NCI-H2227 treated with DMSO at 0.1 percent for 48 hours (cell line): ENCODE data around the gene SLC13A4.
"Not testable (repeated sequence)": the region's sequence is repeated elsewhere in the genome, so short reads cannot be mapped to it uniquely, and the experiment has no call there.

ENCODE experiments used
- DNase-seq: peaks from one replicate; lab custom pipeline; 2025; lab: John Stamatoyannopoulos, UW

SLC13A4 gene

GRCh38 chr7:135718219-135718618 lies 9.8 kb downstream of the SLC13A4 start:
- DNase-seq: no peak

- DNase-seq: no peak
These were observed 10.3 kb downstream of the SLC13A4 start for GRCh38 chr7:135717693-135718092.

- DNase-seq: peak; percentile 66
These were observed 11.2 kb downstream of the SLC13A4 start for GRCh38 chr7:135716677-135717238.

GRCh38 chr7:135715673-135716072 lies 12.3 kb downstream of the SLC13A4 start:
- DNase-seq: no peak

DNA sequence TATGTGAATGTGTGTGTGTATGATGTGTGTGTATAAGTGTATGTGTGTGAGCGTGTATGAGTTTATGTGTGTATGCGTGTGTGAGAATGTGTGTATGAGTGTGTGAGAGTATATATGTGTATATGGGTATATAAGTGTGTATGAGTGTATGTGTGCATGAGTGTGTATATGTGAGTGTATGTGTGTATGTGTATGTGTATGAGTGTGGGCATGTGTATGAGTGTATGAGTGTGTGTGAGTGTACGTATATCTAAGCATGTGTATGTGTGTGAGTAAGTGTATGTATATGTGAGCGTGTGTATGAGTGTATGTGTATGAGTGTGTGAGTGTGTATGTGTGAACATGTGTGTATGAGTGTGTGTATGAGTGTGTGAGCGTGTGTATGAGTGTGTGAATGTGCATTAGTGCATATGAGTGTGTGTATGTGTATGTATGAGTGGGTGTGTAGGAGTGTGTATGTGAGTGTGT lies 12.9 kb downstream of the SLC13A4 start:
- DNase-seq: no peak

DNA sequence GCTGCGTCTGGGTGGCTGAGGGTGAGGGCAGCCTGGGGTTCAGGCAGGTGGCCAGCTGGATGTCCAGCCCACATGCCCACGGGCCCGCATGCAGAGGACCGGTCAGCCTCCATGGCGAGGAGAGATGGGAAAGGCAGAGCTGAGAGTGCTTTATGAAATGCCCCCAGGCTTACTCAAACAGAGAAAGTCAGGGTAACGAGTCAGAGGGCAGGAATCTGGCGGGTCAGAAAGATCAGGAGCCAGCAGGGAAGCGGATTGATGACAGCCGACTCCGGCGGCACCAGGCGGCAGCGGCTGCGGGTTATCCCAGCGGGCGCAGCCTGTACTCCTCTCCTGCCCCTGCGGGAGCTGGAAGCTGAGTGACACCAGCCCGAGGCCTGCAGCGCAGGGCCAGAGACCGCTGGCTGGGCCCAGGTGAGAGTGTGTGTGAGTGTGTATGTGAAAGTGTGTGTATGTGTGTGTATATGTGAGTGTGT lies 13.4 kb downstream of the SLC13A4 start:
- DNase-seq: no peak

DNA sequence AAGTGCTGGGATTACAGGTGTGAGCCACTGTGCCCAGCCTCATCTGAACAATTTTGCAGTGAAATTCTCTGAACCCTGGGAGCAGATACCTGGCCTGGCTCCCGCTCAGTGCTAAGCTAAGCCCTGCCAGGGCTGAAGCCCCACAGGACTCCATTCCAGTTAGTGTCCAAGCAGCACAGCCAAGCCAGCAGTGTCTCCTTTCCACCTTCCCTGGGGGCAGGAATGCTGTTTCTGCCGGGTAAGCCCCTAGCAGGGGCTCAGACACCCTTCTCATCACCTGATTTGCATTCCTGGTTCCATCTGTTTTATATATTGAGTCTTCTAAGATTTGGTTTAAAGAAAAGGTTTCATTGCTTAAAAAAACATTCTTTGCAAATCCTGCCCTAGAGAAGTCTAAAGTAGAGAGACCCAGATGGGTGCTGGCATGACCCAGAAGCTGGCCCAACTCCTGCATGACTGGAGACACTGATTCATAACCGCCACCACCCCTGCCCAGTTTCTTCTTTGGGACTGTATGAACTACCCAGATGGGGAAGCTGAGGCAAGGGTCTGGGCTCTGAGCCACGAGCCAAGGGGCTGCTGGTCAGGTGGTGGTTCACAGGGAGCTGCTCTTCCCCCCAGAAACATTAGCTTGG lies 14.0 kb downstream of the SLC13A4 start:
- DNase-seq: no peak

DNA sequence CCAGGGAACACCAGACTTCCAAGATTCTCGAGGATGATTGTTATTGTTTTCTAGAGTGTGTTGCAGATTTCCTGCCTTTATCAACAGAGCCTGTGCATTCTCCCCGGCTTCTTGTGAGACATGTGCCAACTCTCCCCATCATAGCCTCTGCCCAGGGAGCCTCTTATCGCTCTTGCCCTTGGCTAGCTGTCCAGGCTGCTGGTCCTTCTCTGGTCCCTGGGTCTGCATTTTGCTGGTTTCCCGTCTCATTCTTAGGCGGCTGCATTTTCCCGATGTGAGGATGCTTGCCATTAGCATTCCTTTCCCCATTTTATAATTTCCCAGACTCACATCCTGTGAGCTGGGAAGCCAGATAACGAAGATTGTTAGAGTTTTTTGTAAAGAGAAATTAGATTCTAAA lies 15.2 kb downstream of the SLC13A4 start:
- no peak for DNase-seq

- DNase-seq: no peak
These were observed 15.7 kb downstream of the SLC13A4 start for GRCh38 chr7:135712182-135712782.

GRCh38 chr7:135711139-135711469 lies 16.9 kb downstream of the SLC13A4 start:
- DNase-seq: no peak

GRCh38 chr7:135710417-135711138 lies 17.4 kb downstream of the SLC13A4 start:
- DNase-seq: no peak

GRCh38 chr7:135709508-135709907 lies 18.5 kb downstream of the SLC13A4 start:
- no peak for DNase-seq

DNA sequence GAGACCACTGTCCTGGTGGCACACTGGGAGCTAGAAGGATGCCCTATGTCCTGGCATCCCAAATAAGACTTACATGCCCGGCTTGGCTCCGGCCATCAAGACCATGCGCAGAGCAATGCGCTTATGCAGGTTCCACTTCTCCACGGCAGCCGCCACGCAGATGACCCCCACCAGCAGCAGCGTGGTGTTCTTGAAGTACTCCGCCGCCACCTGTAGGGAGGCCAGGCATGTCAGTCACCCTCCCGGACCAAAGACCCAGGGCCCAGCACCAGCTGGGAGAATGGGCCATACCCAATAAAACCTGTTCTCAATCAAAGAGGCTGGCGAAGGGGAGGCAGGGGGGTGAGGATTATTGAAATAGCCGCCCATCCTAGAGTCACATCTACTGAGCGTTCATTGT lies 19.9 kb downstream of the SLC13A4 start:
- no peak for DNase-seq

DNA sequence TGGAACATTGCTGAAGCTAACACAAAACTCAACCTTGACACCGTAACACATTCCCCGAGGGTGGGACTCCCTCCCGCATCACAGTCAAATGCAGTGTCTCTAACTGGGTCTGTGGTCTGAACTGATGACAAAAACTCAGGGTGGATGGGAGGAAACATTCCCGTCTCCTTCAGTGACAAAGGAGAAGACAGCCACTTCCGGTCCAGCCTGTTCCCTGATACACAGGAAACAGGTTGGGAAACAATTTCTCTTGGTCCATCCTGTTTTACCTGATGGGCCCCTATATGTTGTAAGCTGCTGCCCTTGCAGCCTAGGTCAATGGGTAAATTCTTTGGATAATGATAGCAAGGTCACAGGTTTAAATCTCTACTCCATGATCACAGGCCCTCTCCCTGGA lies 20.4 kb downstream of the SLC13A4 start:
- no peak for DNase-seq

DNA sequence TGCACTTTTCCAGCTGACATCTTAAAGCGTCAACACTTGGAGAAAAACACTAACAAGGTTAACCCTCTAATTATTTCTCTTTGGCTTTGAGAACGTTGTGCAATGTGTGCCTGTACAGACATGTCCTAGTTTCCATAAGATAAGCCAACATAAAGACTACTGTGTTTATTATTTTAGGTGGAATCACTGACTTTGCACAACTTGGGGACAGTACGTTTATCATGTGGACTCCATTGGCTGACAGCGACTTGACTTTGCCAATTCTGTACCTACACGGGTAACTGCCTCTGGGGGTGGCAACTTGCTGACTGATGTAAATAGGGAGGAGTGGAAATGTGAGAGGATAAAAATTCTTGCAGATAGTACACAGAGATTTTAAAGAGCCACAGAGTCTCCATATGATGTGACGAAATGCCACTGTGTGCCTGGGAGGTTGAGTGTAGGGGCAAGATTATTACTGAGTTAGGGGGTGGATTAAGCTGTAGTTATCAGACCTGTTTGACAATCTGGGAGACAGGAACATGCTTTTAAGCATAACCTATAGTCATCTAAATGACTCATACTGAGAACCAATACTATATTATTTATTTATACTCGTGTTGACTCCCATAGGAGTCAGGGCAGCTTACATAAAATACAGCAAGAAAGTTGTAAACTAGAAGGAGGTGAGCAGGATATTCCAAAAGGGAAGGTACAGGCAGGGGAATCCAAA lies 21.0 kb downstream of the SLC13A4 start:
- no peak for DNase-seq

- no peak for DNase-seq
These were observed 21.8 kb downstream of the SLC13A4 start for GRCh38 chr7:135706038-135706742.

DNA sequence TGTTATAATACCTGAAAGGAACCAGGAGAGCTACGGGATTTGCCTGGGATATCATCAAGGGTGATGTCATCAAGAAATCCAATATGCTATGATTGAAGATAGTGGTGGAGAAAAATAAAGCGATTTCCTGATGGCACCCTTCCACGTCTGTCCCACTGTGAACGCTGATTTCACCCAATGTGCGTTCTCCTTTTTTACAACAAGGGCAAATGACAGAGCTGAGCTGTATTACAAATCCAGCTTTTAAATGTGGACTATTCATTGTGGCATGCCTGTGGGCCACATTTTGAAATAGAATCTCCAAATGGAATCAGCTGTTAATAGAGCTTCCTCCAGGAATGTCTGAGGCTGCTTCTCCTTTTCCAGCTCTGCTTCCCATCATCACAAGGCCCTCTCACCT lies 23.3 kb downstream of the SLC13A4 start:
- no peak for DNase-seq

DNA sequence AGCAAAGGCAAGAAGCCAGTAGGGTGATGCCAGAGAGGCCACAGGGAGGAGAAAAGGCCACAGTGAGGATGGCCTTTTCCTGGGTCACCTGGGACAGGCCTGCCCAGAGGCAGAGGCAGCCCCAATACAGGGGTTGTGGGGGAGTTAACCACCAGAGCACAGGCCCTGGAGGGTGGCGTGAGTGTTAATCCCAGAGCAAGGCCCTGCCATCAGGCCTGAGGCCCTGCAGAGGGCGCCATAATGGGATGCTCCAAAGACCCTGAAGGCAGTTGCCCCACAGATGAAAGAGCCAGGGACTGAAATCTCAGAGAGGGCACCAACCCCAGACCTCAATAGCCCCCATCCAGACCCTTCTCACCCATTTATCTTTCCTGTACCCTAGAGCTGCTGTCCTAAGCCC lies 23.9 kb downstream of the SLC13A4 start:
- no peak for DNase-seq

- DNase-seq: no peak
These were observed 30.5 kb downstream of the SLC13A4 start for GRCh38 chr7:135697276-135698049.

GRCh38 chr7:135693558-135693957 lies 34.4 kb downstream of the SLC13A4 start:
- DNase-seq: no peak

- DNase-seq: not testable (repeated sequence)
These were observed 35.4 kb downstream of the SLC13A4 start for GRCh38 chr7:135692606-135693005.
